ENCODE data around the gene NKD2.

NKD2 gene

DNA sequence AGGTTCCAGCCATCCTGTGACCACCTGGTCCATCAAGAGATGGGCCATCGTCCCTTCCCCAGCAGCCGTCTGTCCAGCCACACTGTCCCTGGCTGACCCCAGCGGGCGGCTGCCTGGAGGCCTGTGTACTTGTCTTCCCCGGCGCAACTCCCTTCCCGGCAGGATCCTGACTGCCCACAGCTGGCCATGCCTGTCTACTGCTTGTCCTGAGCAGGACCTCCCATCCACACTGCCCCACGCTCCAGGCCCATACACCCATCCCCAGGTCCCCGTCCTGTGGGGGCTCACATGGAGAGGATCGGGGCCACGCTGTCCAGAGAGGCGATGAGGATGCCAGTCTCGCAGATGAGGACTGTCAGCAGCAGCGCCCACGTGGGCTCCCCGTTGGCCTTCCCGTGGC, 67.8 kb downstream of the NKD2 start:
- TF ChIP-seq, protein P1, sequence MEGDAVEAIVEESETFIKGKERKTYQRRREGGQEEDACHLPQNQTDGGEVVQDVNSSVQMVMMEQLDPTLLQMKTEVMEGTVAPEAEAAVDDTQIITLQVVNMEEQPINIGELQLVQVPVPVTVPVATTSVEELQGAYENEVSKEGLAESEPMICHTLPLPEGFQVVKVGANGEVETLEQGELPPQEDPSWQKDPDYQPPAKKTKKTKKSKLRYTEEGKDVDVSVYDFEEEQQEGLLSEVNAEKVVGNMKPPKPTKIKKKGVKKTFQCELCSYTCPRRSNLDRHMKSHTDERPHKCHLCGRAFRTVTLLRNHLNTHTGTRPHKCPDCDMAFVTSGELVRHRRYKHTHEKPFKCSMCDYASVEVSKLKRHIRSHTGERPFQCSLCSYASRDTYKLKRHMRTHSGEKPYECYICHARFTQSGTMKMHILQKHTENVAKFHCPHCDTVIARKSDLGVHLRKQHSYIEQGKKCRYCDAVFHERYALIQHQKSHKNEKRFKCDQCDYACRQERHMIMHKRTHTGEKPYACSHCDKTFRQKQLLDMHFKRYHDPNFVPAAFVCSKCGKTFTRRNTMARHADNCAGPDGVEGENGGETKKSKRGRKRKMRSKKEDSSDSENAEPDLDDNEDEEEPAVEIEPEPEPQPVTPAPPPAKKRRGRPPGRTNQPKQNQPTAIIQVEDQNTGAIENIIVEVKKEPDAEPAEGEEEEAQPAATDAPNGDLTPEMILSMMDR (IDR thresholded peaks at IDR 0.05; ENCODE audit: borderline replicate concordance, control extremely low read depth, extremely low read depth, insufficient read depth, missing control alignments) = no peak
- no peak for DNase-seq (ENCODE audit: low spot score)
- in situ Hi-C loops (cut with MboI; ENCODE audit: low sequenced_read_pairs, unreplicated experiment) = no loop called here

DNA sequence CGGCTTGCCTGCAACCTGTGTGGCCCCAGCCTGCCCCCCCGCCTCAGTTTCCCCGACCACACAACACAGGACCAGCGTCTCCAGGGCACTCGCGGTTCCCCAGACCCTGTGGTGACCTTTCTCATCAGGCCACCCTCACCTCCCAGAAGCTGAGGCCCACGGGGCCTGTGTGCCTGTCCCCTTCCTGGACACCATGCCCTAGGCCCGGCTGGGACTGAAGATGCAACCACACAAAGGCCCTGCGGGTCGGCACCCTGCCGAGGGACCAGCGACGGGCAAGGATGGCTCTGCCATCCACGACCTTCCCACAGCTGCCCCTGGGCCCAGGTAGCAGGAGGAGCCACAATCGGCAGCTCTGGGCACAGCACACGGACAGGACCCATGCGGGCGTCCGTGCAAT, 68.4 kb downstream of the NKD2 start:
- in situ Hi-C loops (cut with MboI; ENCODE audit: low sequenced_read_pairs, unreplicated experiment) = no loop called here
- DNase-seq (ENCODE audit: low spot score) = no peak
- TF ChIP-seq, protein P1 (IDR thresholded peaks at IDR 0.05; ENCODE audit: borderline replicate concordance, control extremely low read depth, extremely low read depth, insufficient read depth, missing control alignments) = no peak

- in situ Hi-C loops (cut with MboI; ENCODE audit: low sequenced_read_pairs, unreplicated experiment) = no loop called here
- TF ChIP-seq, protein P1 (IDR thresholded peaks at IDR 0.05; ENCODE audit: borderline replicate concordance, control extremely low read depth, extremely low read depth, insufficient read depth, missing control alignments) = no peak
- DNase-seq (ENCODE audit: low spot score) = no peak
These were observed 69.0 kb downstream of the NKD2 start for GRCh38 chr5:1077491-1078020.

- in situ Hi-C loops (cut with MboI; ENCODE audit: low sequenced_read_pairs, unreplicated experiment) = no loop called here
- DNase-seq (ENCODE audit: low spot score) = no peak
- TF ChIP-seq, protein P1 (IDR thresholded peaks at IDR 0.05; ENCODE audit: borderline replicate concordance, control extremely low read depth, extremely low read depth, insufficient read depth, missing control alignments) = no peak
These were observed 69.6 kb downstream of the NKD2 start for GRCh38 chr5:1078206-1078605.

DNA sequence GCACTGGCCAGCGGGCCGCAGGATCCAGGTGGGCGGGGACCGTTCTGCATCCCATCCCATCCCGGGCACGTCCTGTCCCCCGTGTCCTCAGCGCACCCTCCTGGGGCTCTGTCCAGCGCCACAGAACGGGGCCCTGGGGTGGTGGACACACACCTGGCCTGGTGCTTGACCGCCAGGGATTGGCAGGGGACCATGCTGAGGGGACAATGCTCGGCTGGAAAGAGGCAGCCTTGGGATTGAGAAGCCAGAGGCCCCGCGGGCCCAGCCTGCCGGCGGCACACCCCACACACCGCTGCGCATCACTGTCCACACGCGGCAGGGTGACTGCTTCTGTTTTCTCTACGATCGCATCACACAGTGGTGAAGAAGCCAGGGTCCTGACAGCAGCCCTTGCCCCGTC, 70.2 kb downstream of the NKD2 start:
- in situ Hi-C loops (cut with MboI; ENCODE audit: low sequenced_read_pairs, unreplicated experiment) = no loop called here
- TF ChIP-seq, protein P1 (IDR thresholded peaks at IDR 0.05; ENCODE audit: borderline replicate concordance, control extremely low read depth, extremely low read depth, insufficient read depth, missing control alignments) = no peak
- DNase-seq (ENCODE audit: low spot score) = no peak

- no peak for DNase-seq (ENCODE audit: low spot score)
- TF ChIP-seq, protein P1 (IDR thresholded peaks at IDR 0.05; ENCODE audit: borderline replicate concordance, control extremely low read depth, extremely low read depth, insufficient read depth, missing control alignments) = no peak
- in situ Hi-C loops (cut with MboI; ENCODE audit: low sequenced_read_pairs, unreplicated experiment) = no loop called here
These were observed 70.9 kb downstream of the NKD2 start for GRCh38 chr5:1079486-1079885.

- TF ChIP-seq, protein P1 (IDR thresholded peaks at IDR 0.05; ENCODE audit: borderline replicate concordance, control extremely low read depth, extremely low read depth, insufficient read depth, missing control alignments) = no peak
- DNase-seq (ENCODE audit: low spot score) = no peak
- in situ Hi-C loops (cut with MboI; ENCODE audit: low sequenced_read_pairs, unreplicated experiment) = no loop called here
These were observed 71.4 kb downstream of the NKD2 start for GRCh38 chr5:1079961-1080360.

Measured in GM13976 (cell line).